HK-2 (cell line): ENCODE measurements around the gene TMEM200C.
"Not testable (repeated sequence)": the region's sequence is repeated elsewhere in the genome, so short reads cannot be mapped to it uniquely, and the experiment has no call there.

ENCODE experiments used
- DNase-seq: peaks from one replicate; pipeline ENCODE4 v3.0.0-alpha.2; 2018; ENCODE audit not compliant: unreplicated experiment

Gene TMEM200C

GRCh38 chr18:5892823-5893431 lies 2.4 kb downstream of the TMEM200C start:
- DNase-seq, result no peak

GRCh38 chr18:5891854-5892215 lies 3.5 kb downstream of the TMEM200C start:
- DNase-seq, result no peak

- DNase-seq, result no peak
Observed at GRCh38 chr18:5891184-5891853, 4.0 kb downstream of the TMEM200C start.

- peak; percentile 28 for DNase-seq
Observed at GRCh38 chr18:5890331-5891183, 4.8 kb downstream of the TMEM200C start.

GRCh38 chr18:5885361-5885760 lies 10.0 kb downstream of the TMEM200C start:
- no peak for DNase-seq

- no peak for DNase-seq
Observed at GRCh38 chr18:5884375-5884774, 10.9 kb downstream of the TMEM200C start.

- DNase-seq, result no peak
Observed at GRCh38 chr18:5879479-5879882, 15.8 kb downstream of the TMEM200C start.

GRCh38 chr18:5876891-5877290 lies 18.4 kb downstream of the TMEM200C start:
- DNase-seq, result no peak

- no peak for DNase-seq
Observed at GRCh38 chr18:5874336-5874735, 21.0 kb downstream of the TMEM200C start.

GRCh38 chr18:5872886-5873285 lies 22.4 kb downstream of the TMEM200C start:
- no peak for DNase-seq

GRCh38 chr18:5871426-5871825 lies 23.9 kb downstream of the TMEM200C start:
- DNase-seq, result no peak

- DNase-seq, result peak; percentile 50
Observed at GRCh38 chr18:5868218-5868854, 27.0 kb downstream of the TMEM200C start.

- DNase-seq, result no peak
Observed at GRCh38 chr18:5865521-5865920, 29.8 kb downstream of the TMEM200C start.

GRCh38 chr18:5862127-5862526 lies 33.2 kb downstream of the TMEM200C start:
- DNase-seq, result not testable (repeated sequence)

- no peak for DNase-seq
Observed at GRCh38 chr18:5857180-5857579, 38.1 kb downstream of the TMEM200C start.

GRCh38 chr18:5853253-5853652 lies 42.1 kb downstream of the TMEM200C start:
- DNase-seq, result no peak

GRCh38 chr18:5851998-5852397 lies 43.3 kb downstream of the TMEM200C start:
- no peak for DNase-seq

- DNase-seq, result no peak
Observed at GRCh38 chr18:5842653-5843052, 52.7 kb downstream of the TMEM200C start.

GRCh38 chr18:5841518-5841917 lies 53.8 kb downstream of the TMEM200C start:
- DNase-seq, result no peak

GRCh38 chr18:5840547-5840946 lies 54.8 kb downstream of the TMEM200C start:
- no peak for DNase-seq

- DNase-seq, result no peak
Observed at GRCh38 chr18:5840025-5840424, 55.3 kb downstream of the TMEM200C start.

- DNase-seq, result no peak
Observed at GRCh38 chr18:5839102-5839501, 56.2 kb downstream of the TMEM200C start.
